Brain microvascular endothelial cell (primary cell): Measurements from ENCODE around the gene ETNK1.

Source experiments
- DNase-seq: peaks from one replicate; pipeline ENCODE4 v3.0.0-alpha.2; 2020
- H3K27ac ChIP-seq: fragments of 250-450 bp; sonication (Bioruptor Pico); 2 replicates; pipeline ENCODE4 v1.5.1; 2020; ENCODE audit warnings: mild to moderate bottlenecking, moderate library complexity
- H3K27me3 ChIP-seq: fragments of 250-450 bp; sonication (Bioruptor Pico); replicated peaks from 2 replicates; pipeline ENCODE4 v1.5.1; 2020; ENCODE audit warnings: mild to moderate bottlenecking
- H3K36me3 ChIP-seq: fragments of 250-450 bp; sonication (Bioruptor Pico); replicated peaks from 2 replicates; pipeline ENCODE4 v1.5.1; 2020; ENCODE audit warnings: mild to moderate bottlenecking
- H3K4me3 ChIP-seq: 2 replicates; pipeline ENCODE4 v1.5.1; 2011; ENCODE audit warnings: low read depth, mild to moderate bottlenecking, control low read depth, low read length, moderate library complexity
- in situ Hi-C: cut with HindIII; loops from 2 replicates; pipeline ENCODE4 v1.10.0; 2017; ENCODE audit warnings: low sequenced_read_pairs, low pct_ligation_motif_present
- TF ChIP-seq, protein P1 (sequence below): IDR thresholded peaks from 2 replicates; pipeline ENCODE4 v1.5.1; 2011; ENCODE audit warnings: low read depth, mild to moderate bottlenecking, moderate library complexity, low read length, control low read depth, inconsistent platforms; ENCODE audit errors: missing control alignments

Gene ETNK1

DNA sequence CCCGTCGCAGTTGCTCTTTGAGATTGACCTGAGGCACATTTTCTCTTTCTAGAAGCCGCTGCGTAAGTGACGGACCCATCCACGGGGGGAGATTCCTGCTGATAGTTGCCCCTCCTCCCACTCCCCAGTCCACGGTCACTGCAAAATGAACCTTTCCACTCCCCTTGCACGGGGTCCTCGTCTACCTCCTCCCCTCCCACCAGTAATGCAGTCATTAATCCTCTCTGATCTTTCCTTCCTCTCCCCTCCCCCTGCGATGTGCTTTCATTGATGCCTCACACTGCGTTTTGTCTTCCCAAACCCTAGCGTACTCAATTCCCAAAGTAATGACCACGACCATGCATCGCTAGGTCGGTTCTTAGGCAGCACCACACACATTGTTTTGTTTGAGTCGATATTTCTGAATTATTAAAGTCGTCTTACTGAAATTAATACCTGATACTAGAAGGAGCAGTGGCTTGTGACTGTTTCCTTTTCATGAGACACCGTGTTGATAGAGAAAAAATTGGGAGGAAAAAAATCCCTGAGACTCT lies 857 bp downstream of the ETNK1 start:
- DNase-seq = peak; percentile 27
- peak overlapping the region; percentile 95 for H3K27ac ChIP-seq
- TF ChIP-seq, protein P1, sequence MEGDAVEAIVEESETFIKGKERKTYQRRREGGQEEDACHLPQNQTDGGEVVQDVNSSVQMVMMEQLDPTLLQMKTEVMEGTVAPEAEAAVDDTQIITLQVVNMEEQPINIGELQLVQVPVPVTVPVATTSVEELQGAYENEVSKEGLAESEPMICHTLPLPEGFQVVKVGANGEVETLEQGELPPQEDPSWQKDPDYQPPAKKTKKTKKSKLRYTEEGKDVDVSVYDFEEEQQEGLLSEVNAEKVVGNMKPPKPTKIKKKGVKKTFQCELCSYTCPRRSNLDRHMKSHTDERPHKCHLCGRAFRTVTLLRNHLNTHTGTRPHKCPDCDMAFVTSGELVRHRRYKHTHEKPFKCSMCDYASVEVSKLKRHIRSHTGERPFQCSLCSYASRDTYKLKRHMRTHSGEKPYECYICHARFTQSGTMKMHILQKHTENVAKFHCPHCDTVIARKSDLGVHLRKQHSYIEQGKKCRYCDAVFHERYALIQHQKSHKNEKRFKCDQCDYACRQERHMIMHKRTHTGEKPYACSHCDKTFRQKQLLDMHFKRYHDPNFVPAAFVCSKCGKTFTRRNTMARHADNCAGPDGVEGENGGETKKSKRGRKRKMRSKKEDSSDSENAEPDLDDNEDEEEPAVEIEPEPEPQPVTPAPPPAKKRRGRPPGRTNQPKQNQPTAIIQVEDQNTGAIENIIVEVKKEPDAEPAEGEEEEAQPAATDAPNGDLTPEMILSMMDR = no peak
- H3K36me3 ChIP-seq = no peaks in the 10 kb centered on the region
- peak overlapping the region; percentile 88 for H3K4me3 ChIP-seq
- in situ Hi-C loops = no loop called here
- no peaks in the 10 kb centered on the region for H3K27me3 ChIP-seq

DNA sequence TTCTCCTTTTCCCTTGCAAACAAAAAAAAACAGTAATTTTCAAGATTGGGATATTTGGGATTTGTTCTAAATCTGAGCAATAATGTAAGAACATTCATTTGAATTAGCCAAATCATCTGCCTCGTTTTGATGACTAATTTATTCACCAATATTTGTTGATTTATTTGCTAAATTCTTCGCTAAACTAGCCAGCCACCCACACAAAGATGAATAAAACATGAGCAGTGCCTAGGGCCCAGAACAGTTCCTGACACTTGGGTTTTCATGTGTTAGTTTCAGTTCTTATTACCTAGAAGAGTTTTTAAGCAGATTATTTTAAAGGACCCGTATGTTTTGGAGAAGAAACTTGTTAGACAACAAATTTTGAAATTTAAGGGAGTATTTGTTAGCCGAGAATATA lies 1.4 kb downstream of the ETNK1 start:
- peak; percentile 16 for DNase-seq
- H3K36me3 ChIP-seq = no peaks in the 10 kb centered on the region
- peak overlapping the region; percentile 95 for H3K27ac ChIP-seq
- no peaks in the 10 kb centered on the region for H3K27me3 ChIP-seq
- in situ Hi-C loops = no loop called here
- TF ChIP-seq, protein P1 = no peak
- peak overlapping the region; percentile 88 for H3K4me3 ChIP-seq

DNA sequence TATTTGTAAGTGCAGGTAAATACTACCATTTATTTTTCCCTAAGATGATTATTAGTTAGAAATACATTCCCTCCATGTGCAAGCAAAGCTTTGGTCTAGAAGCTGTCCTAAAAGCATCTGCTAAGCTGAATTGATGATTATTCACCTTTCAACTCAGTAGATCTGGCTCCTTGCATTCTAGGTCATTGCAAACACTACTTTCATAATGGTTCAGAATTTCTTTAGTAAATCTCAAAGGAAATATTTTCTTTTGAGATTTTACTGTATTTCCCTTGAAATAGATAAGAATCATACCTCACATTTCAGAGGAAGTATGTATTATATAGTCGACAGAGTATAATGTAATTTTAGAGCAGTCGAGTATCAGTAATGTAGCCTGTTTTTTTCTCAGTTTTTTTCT lies 2.4 kb downstream of the ETNK1 start:
- Histone ChIP-seq H3K27ac (no peak overlapping the region), H3K36me3 (no peaks in the 10 kb centered on the region), H3K27me3 (no peaks in the 10 kb centered on the region), H3K4me3 (peak overlapping the region; percentile 88)
- TF ChIP-seq, protein P1 = no peak
- DNase-seq = no peak
- in situ Hi-C loops = no loop called here

DNA sequence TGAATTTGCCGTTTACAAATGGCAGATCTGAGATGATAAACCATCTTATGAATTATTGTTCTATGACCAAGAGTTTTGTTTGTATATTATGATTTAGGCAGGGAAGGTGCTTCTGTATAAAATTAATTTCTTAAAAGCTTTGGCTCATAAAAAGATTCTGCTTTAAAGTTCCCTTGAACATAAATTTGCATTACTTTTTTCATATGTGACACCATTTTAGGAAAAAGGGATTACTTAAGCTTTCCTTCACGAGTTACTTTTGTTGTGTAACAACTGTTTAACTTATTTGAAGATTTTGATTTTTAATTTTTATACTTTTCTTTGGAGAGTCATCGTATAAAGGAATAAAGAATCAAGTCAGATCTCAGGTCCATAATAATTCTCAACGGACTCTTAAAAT lies 3.3 kb downstream of the ETNK1 start:
- no peak overlapping the region for H3K4me3 ChIP-seq
- H3K27me3 ChIP-seq = no peaks in the 10 kb centered on the region
- DNase-seq = no peak
- in situ Hi-C loops = no loop called here
- no peak overlapping the region for H3K27ac ChIP-seq
- no peaks in the 10 kb centered on the region for H3K36me3 ChIP-seq
- TF ChIP-seq, protein P1 = no peak

DNA sequence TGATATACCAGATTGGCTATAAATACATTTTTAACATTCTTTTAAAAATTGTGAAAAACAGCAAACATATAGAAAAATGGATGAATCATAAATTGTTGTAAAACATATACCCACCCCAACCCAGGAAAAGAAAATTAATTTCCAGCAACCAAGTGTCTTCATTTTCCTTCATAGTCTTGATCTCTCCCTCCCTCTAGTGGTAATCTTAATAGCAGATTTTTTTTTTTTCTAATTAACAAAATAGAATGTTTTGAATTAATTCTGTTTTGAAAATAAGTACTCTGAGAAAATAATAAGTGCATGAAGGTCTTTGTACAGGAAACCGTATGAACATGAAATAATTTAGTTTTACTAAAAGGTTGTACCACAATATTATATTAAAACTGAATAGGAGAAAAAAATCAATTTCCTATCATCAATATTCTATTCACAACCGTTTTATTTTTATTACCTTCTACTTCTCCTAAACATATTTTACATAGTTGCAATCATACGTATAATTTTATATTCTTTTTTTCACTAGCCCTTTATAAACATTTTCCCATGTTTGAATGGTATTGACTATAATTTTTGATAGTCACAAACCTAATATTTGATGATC lies 7.0 kb downstream of the ETNK1 start:
- Histone ChIP-seq H3K27ac (no peak overlapping the region), H3K4me3 (no peak overlapping the region), H3K36me3 (no peaks in the 10 kb centered on the region), H3K27me3 (no peaks in the 10 kb centered on the region)
- no peak for DNase-seq
- in situ Hi-C loops = no loop called here
- TF ChIP-seq, protein P1 = peak; percentile 27

DNA sequence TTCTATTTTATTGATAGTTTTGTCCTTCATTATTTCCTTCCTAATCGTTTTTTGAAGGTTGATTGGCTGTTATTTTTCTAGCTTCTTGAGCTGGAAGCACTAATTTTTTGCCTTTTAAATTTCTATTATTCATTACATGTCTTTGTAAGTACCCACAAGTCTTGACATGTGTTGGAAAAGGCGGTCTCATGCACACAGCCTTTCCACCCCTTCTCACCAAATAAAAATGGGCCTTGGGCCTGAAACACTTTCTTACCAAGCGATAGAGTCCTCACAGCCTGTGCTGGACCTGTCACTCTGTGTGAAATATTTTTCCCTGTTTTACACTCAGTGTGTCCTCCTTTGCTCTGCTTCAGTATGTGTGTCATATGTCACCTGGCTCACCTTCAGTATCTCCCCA lies 9.9 kb downstream of the ETNK1 start:
- DNase-seq = no peak
- Histone ChIP-seq H3K27me3 (no peaks in the 10 kb centered on the region), H3K27ac (no peak overlapping the region), H3K4me3 (no peak overlapping the region), H3K36me3 (no peaks in the 10 kb centered on the region)
- TF ChIP-seq, protein P1 = no peak
- in situ Hi-C loops = no loop called here
